HG02588 (cell line): ENCODE data around the gene RASEF.

Source experiments
- ATAC-seq: cut with Tn5 transposase; IDR thresholded peaks from one replicate; pipeline ENCODE4 v1.9.1; 2021; ENCODE audit warnings: mild to moderate bottlenecking, moderate library complexity; ENCODE audit not compliant: unreplicated experiment

Gene RASEF

GRCh38 chr9:83015897-83016296, 47.0 kb downstream of the RASEF start:
- ATAC-seq: no peak

GRCh38 chr9:83013867-83014605, 48.9 kb downstream of the RASEF start:
- ATAC-seq: no peak

GRCh38 chr9:83012922-83013838, 49.8 kb downstream of the RASEF start:
- no peak for ATAC-seq

GRCh38 chr9:83012168-83012921, 50.6 kb downstream of the RASEF start:
- ATAC-seq: no peak

- no peak for ATAC-seq
Observed at GRCh38 chr9:83011611-83012010, 51.3 kb downstream of the RASEF start.

- no peak for ATAC-seq
Observed at GRCh38 chr9:83007521-83008300, 55.2 kb downstream of the RASEF start.

GRCh38 chr9:83006378-83006777, 56.6 kb downstream of the RASEF start:
- ATAC-seq: no peak

GRCh38 chr9:83005963-83006362, 57.0 kb downstream of the RASEF start:
- no peak for ATAC-seq

- no peak for ATAC-seq
Observed at GRCh38 chr9:83005361-83005760, 57.6 kb downstream of the RASEF start.

- no peak for ATAC-seq
Observed at GRCh38 chr9:83002329-83002728, 60.6 kb downstream of the RASEF start.

- no peak for ATAC-seq
Observed at GRCh38 chr9:83000765-83001164, 62.2 kb downstream of the RASEF start.

GRCh38 chr9:82998409-82998808, 64.5 kb downstream of the RASEF start:
- no peak for ATAC-seq

GRCh38 chr9:82997476-82998140, 65.3 kb downstream of the RASEF start:
- no peak for ATAC-seq

GRCh38 chr9:82996941-82997340, 66.0 kb downstream of the RASEF start:
- ATAC-seq: no peak

- no peak for ATAC-seq
Observed at GRCh38 chr9:82993856-82994605, 68.9 kb downstream of the RASEF start.

GRCh38 chr9:82991671-82992070, 71.3 kb downstream of the RASEF start:
- no peak for ATAC-seq

GRCh38 chr9:82989929-82990328, 73.0 kb downstream of the RASEF start:
- ATAC-seq: no peak

GRCh38 chr9:82988488-82988887, 74.5 kb downstream of the RASEF start:
- no peak for ATAC-seq
